ENCODE results near the gene CNTNAP2.
"Not testable (repeated sequence)": the region's sequence is repeated elsewhere in the genome, so short reads cannot be mapped to it uniquely, and the experiment has no call there.

Gene CNTNAP2

GRCh38 chr7:148457310-148457921 lies 2340.8 kb downstream of the CNTNAP2 start:
- in situ Hi-C loops (cut with HindIII; ENCODE audit: low pct_unique_long_range_greater_than_20kb, low sequenced_read_pairs): no loop called here
- no peak for DNase-seq (ENCODE audit: low read depth in 1 of 2, low spot score in 1 of 2)
- no peak for TF ChIP-seq JUND (IDR thresholded peaks at IDR 0.05; ENCODE audit: low read depth)

GRCh38 chr7:148458263-148458662 lies 2341.7 kb downstream of the CNTNAP2 start:
- no peak for TF ChIP-seq JUND (IDR thresholded peaks at IDR 0.05; ENCODE audit: low read depth)
- DNase-seq (ENCODE audit: low read depth in 1 of 2, low spot score in 1 of 2): peak in 1 of 2 experiments; percentile 37
- in situ Hi-C loops (cut with HindIII; ENCODE audit: low pct_unique_long_range_greater_than_20kb, low sequenced_read_pairs): no loop called here

GRCh38 chr7:148461392-148462179 lies 2345.0 kb downstream of the CNTNAP2 start:
- DNase-seq (ENCODE audit: low read depth in 1 of 2, low spot score in 1 of 2): no peak
- no peak for TF ChIP-seq JUND (IDR thresholded peaks at IDR 0.05; ENCODE audit: low read depth)
- in situ Hi-C loops (cut with HindIII; ENCODE audit: low pct_unique_long_range_greater_than_20kb, low sequenced_read_pairs): no loop called here

GRCh38 chr7:148462774-148463173 lies 2346.2 kb downstream of the CNTNAP2 start:
- DNase-seq (ENCODE audit: low read depth in 1 of 2, low spot score in 1 of 2); in situ Hi-C loops (cut with HindIII; ENCODE audit: low pct_unique_long_range_greater_than_20kb, low sequenced_read_pairs): not testable (repeated sequence)

GRCh38 chr7:148463210-148463609 lies 2346.6 kb downstream of the CNTNAP2 start:
- no peak for TF ChIP-seq JUND (IDR thresholded peaks at IDR 0.05; ENCODE audit: low read depth)
- in situ Hi-C loops (cut with HindIII; ENCODE audit: low pct_unique_long_range_greater_than_20kb, low sequenced_read_pairs): no loop called here
- DNase-seq (ENCODE audit: low read depth in 1 of 2, low spot score in 1 of 2): no peak

- in situ Hi-C loops (cut with HindIII; ENCODE audit: low pct_unique_long_range_greater_than_20kb, low sequenced_read_pairs): no loop called here
Observed at GRCh38 chr7:148464947-148465346, 2348.3 kb downstream of the CNTNAP2 start.

GRCh38 chr7:148465441-148465840 lies 2348.8 kb downstream of the CNTNAP2 start:
- DNase-seq (ENCODE audit: low read depth in 1 of 2, low spot score in 1 of 2); in situ Hi-C loops (cut with HindIII; ENCODE audit: low pct_unique_long_range_greater_than_20kb, low sequenced_read_pairs): not testable (repeated sequence)

More at GRCh38 chr7:148464947-148465346, 2348.3 kb downstream of the CNTNAP2 start:
- no peak for TF ChIP-seq JUND (IDR thresholded peaks at IDR 0.05; ENCODE audit: low read depth)
- DNase-seq (ENCODE audit: low read depth in 1 of 2, low spot score in 1 of 2): no peak

- in situ Hi-C loops (cut with HindIII; ENCODE audit: low pct_unique_long_range_greater_than_20kb, low sequenced_read_pairs): no loop called here
- TF ChIP-seq JUND (IDR thresholded peaks at IDR 0.05; ENCODE audit: low read depth): no peak
- no peak for DNase-seq (ENCODE audit: low read depth in 1 of 2, low spot score in 1 of 2)
Observed at GRCh38 chr7:148466120-148466519, 2349.5 kb downstream of the CNTNAP2 start.

- in situ Hi-C loops (cut with HindIII; ENCODE audit: low pct_unique_long_range_greater_than_20kb, low sequenced_read_pairs): no loop called here
- no peak for DNase-seq (ENCODE audit: low read depth in 1 of 2, low spot score in 1 of 2)
Observed at GRCh38 chr7:148468700-148469098, 2352.1 kb downstream of the CNTNAP2 start.

More at GRCh38 chr7:148468700-148469098, 2352.1 kb downstream of the CNTNAP2 start:
- no peak for TF ChIP-seq JUND (IDR thresholded peaks at IDR 0.05; ENCODE audit: low read depth)

Data from T47D (cell line).